Astrocyte (in vitro differentiated cells and primary cell): Measurements from ENCODE around the gene IL6ST. TPM values are rescaled to one million over a fixed set of nuclear protein-coding genes. Genes with fewer than 3 reads are reported as not detected.

Experiments used
- DNase-seq: peaks from one replicate; pipeline ENCODE4 v3.0.0-alpha.2; 2010; ENCODE audit warnings: low read depth
- FAIRE-seq: peaks from 2 replicates; lab custom pipeline; 2011; peaks lifted over from hg19 to GRCh38; lab: Jason Lieb, UNC
- H2AFZ ChIP-seq: 2 replicates; pipeline ENCODE4 v1.6.0; 2012; ENCODE audit warnings: low read depth, low read length, inconsistent platforms
- H3K27ac ChIP-seq: 2 replicates; pipeline ENCODE4 v1.5.1; 2011; ENCODE audit warnings: low read depth, low read length, inconsistent platforms
- H3K27me3 ChIP-seq: 2 replicates; pipeline ENCODE4 v1.6.0; 2011; ENCODE audit warnings: low read length, inconsistent platforms; ENCODE audit not compliant: insufficient read depth
- H3K36me3 ChIP-seq: 2 replicates; pipeline ENCODE4 v1.5.1; 2011; ENCODE audit warnings: low read length, inconsistent platforms; ENCODE audit not compliant: insufficient read depth
- H3K4me1 ChIP-seq: 2 replicates; pipeline ENCODE4 v1.5.1; 2011; ENCODE audit warnings: low read length, inconsistent platforms; ENCODE audit not compliant: insufficient read depth
- H3K4me2 ChIP-seq: 2 replicates; pipeline ENCODE4 v1.6.0; 2012; ENCODE audit warnings: low read length, inconsistent platforms
- H3K4me3 ChIP-seq: 2 replicates; pipeline ENCODE4 v1.5.1; 2011; ENCODE audit warnings: low read depth, mild to moderate bottlenecking, low read length, inconsistent platforms; ENCODE audit not compliant: insufficient read depth
- H3K79me2 ChIP-seq: 2 replicates; pipeline ENCODE4 v1.6.0; 2012; ENCODE audit warnings: mild to moderate bottlenecking, low read length, inconsistent platforms; ENCODE audit not compliant: insufficient read depth
- H3K9ac ChIP-seq: 2 replicates; pipeline ENCODE4 v1.6.0; 2012; ENCODE audit warnings: mild to moderate bottlenecking, low read length, inconsistent platforms
- H3K9me3 ChIP-seq: 2 replicates; pipeline ENCODE4 v1.5.1; 2012; ENCODE audit warnings: low read depth, mild to moderate bottlenecking, low read length, inconsistent platforms; ENCODE audit not compliant: insufficient read depth
- H4K20me1 ChIP-seq: 2 replicates; pipeline ENCODE4 v1.6.0; 2012; ENCODE audit warnings: low read length, inconsistent platforms; ENCODE audit not compliant: insufficient read depth
- H3K27ac Mint-ChIP-seq: one replicate; pipeline ENCODE4 v1.8.0; 2021; ENCODE audit warnings: mild to moderate bottlenecking, mixed read lengths; ENCODE audit not compliant: unreplicated experiment
- H3K27me3 Mint-ChIP-seq: one replicate; pipeline ENCODE4 v1.8.0; 2021; ENCODE audit warnings: low read depth, mixed read lengths; ENCODE audit not compliant: unreplicated experiment
- H3K36me3 Mint-ChIP-seq: one replicate; pipeline ENCODE4 v1.8.0; 2021; ENCODE audit warnings: low read depth, mixed read lengths; ENCODE audit not compliant: unreplicated experiment
- H3K4me1 Mint-ChIP-seq: one replicate; pipeline ENCODE4 v1.8.0; 2021; ENCODE audit warnings: low read depth, mixed read lengths; ENCODE audit not compliant: unreplicated experiment
- H3K4me3 Mint-ChIP-seq: one replicate; pipeline ENCODE4 v1.8.0; 2021; ENCODE audit warnings: mild to moderate bottlenecking, moderate library complexity, mixed read lengths; ENCODE audit not compliant: unreplicated experiment
- H3K9me3 Mint-ChIP-seq: one replicate; pipeline ENCODE4 v1.8.0; 2021; ENCODE audit warnings: mild to moderate bottlenecking, mixed read lengths; ENCODE audit not compliant: unreplicated experiment
- CTCF ChIP-seq: IDR thresholded peaks from 2 replicates; pipeline ENCODE4 v1.5.1; 2011; ENCODE audit warnings: low read depth, mild to moderate bottlenecking, inconsistent platforms, low read length, moderate library complexity; ENCODE audit not compliant: insufficient read depth
- EZH2 ChIP-seq: IDR thresholded peaks from 2 replicates; pipeline ENCODE4 v1.6.1; 2012; ENCODE audit warnings: mild to moderate bottlenecking, low read length, inconsistent platforms; ENCODE audit not compliant: insufficient read depth
- total RNA-seq: library from RNA; stranded (reverse); gene quantifications from 2 replicates; pipeline ENCODE4 v1.2.1, GENCODE V29; 2021

The IL6ST gene
- total RNA-seq, 1 donor from 2014 or later = 158 TPM

GRCh38 chr5:55925181-55925580, 69.6 kb downstream of the IL6ST start:
- DNase-seq = no peak
- Histone ChIP-seq H3K27ac (no peak overlapping the region), H3K79me2 (no peaks in the 10 kb centered on the region), H3K36me3 (no peaks in the 10 kb centered on the region), H3K4me1 (no peaks in the 10 kb centered on the region), H3K4me3 (no peak overlapping the region), H3K9ac (no peak overlapping the region), H3K27me3 (no peaks in the 10 kb centered on the region), H3K9me3 (no peaks in the 10 kb centered on the region), H3K4me2 (no peak overlapping the region), H4K20me1 (no peaks in the 10 kb centered on the region), H2AFZ (no peak overlapping the region)
- FAIRE-seq = no peak
- TF ChIP-seq CTCF = no peak
- no peak for TF ChIP-seq EZH2
- Mint-ChIP-seq H3K4me1 (peaks cover 13% of the 10 kb centered on the region), H3K36me3 (no peaks in the 10 kb centered on the region), H3K9me3 (peaks cover 2% of the 10 kb centered on the region), H3K4me3 (no peak overlapping the region), H3K27me3 (peaks cover 14% of the 10 kb centered on the region), H3K27ac (peak overlapping the region; percentile 9)

- peaks cover 13% of the 10 kb centered on the region for H3K27me3 Mint-ChIP-seq
- H3K4me2 ChIP-seq = no peak overlapping the region
- peaks cover 2% of the 10 kb centered on the region for H3K9me3 Mint-ChIP-seq
- peak overlapping the region; percentile 33 for H2AFZ ChIP-seq
- H4K20me1 ChIP-seq = no peaks in the 10 kb centered on the region
- no peak overlapping the region for H3K9ac ChIP-seq
- H3K4me1 Mint-ChIP-seq = peaks cover 15% of the 10 kb centered on the region
- no peak overlapping the region for H3K4me3 Mint-ChIP-seq
- peak overlapping the region; percentile 9 for H3K27ac Mint-ChIP-seq
- no peaks in the 10 kb centered on the region for H3K79me2 ChIP-seq
- H3K27me3 ChIP-seq = no peaks in the 10 kb centered on the region
- no peaks in the 10 kb centered on the region for H3K9me3 ChIP-seq
- FAIRE-seq = no peak
- TF ChIP-seq CTCF (no peak), EZH2 (no peak)
- no peaks in the 10 kb centered on the region for H3K36me3 Mint-ChIP-seq
- no peak overlapping the region for H3K4me3 ChIP-seq
- H3K36me3 ChIP-seq = no peaks in the 10 kb centered on the region
- no peaks in the 10 kb centered on the region for H3K4me1 ChIP-seq
- no peak for DNase-seq
- no peak overlapping the region for H3K27ac ChIP-seq
These were observed 70.0 kb downstream of the IL6ST start for GRCh38 chr5:55924744-55925143.

- H3K9me3 Mint-ChIP-seq = peaks cover 2% of the 10 kb centered on the region
- DNase-seq (no peak), FAIRE-seq (no peak)
- no peaks in the 10 kb centered on the region for H4K20me1 ChIP-seq
- no peak overlapping the region for H3K4me3 ChIP-seq
- no peak overlapping the region for H3K27ac Mint-ChIP-seq
- no peak overlapping the region for H2AFZ ChIP-seq
- peaks cover 13% of the 10 kb centered on the region for H3K27me3 Mint-ChIP-seq
- H3K79me2 ChIP-seq = no peaks in the 10 kb centered on the region
- no peak overlapping the region for H3K9ac ChIP-seq
- no peaks in the 10 kb centered on the region for H3K36me3 ChIP-seq
- no peaks in the 10 kb centered on the region for H3K4me1 ChIP-seq
- TF ChIP-seq EZH2 (no peak), CTCF (no peak)
- H3K27ac ChIP-seq = no peak overlapping the region
- no peaks in the 10 kb centered on the region for H3K9me3 ChIP-seq
- no peaks in the 10 kb centered on the region for H3K36me3 Mint-ChIP-seq
- H3K4me3 Mint-ChIP-seq = no peak overlapping the region
- H3K27me3 ChIP-seq = no peaks in the 10 kb centered on the region
- H3K4me1 Mint-ChIP-seq = peaks cover 15% of the 10 kb centered on the region
- peak overlapping the region; percentile 83 for H3K4me2 ChIP-seq
These were observed 70.8 kb downstream of the IL6ST start for GRCh38 chr5:55923865-55924500.
